Epithelial cell of umbilical artery (primary cell): ENCODE results near the gene NME3. TPM values are rescaled to one million over a fixed set of nuclear protein-coding genes. Genes with fewer than 3 reads are reported as not detected.

Experiments used
- total RNA-seq: library from RNA; depleted of rRNA; stranded (reverse); fragments of >200 nt; gene quantifications from 2 replicates; pipeline ENCODE4 v1.2.3, GENCODE V29; 2014

NME3 gene
- 80.9 and 93.5 TPM in 2 replicates for total RNA-seq

GRCh38 chr16:1771188-1771863 lies at the start of gene NME3:
NME3 (minus strand) TSS chr16:1771543; CDS start chr16:1771534, 9 bp downstream.

GRCh38 chr16:1793578-1794220 lies 22.4 kb upstream of the NME3 start, which contains the start of gene IGFALS:
IGFALS (minus strand) TSS chr16:1793705; CDS start chr16:1793652, 53 bp downstream.

GRCh38 chr16:1782408-1783264 lies 11.3 kb upstream of the NME3 start, which contains the start of the genes NUBP2 and SPSB3:
NUBP2 (plus strand) TSS chr16:1782960; CDS start chr16:1783021, 61 bp downstream.
SPSB3 (minus strand) TSS chr16:1782571; CDS start chr16:1781483, 1,088 bp downstream.

GRCh38 chr16:1772908-1773702 lies 1.8 kb upstream of the NME3 start, which contains the start of gene MRPS34:
MRPS34 (minus strand) TSS chr16:1773134; CDS start chr16:1773119, 15 bp downstream.

GRCh38 chr16:1772362-1772907 lies 1.1 kb upstream of the NME3 start, which contains the start of gene EME2:
EME2 (plus strand) TSS chr16:1772810; CDS start chr16:1773228, 418 bp downstream.

Other genes starting within 250 kb of the NME3 start
- gene TMEM204, start 237.9 kb downstream of the NME3 start, total RNA-seq: 15.0 and 36.7 TPM in 2 replicates
- 21.4 and 26.3 TPM in 2 replicates for gene IFT140, start 159.5 kb downstream of the NME3 start, total RNA-seq
- gene CRAMP1, start 159.2 kb downstream of the NME3 start, total RNA-seq: 5.5 and 6.4 TPM in 2 replicates
- 52.0 and 75.0 TPM in 2 replicates for gene JPT2, start 93.3 kb downstream of the NME3 start, total RNA-seq
- gene MAPK8IP3, start 65.3 kb downstream of the NME3 start, total RNA-seq: 23.4 and 26.4 TPM in 2 replicates
- 5.5 and 8.2 TPM in 2 replicates for gene EME2, start 1.3 kb upstream of the NME3 start, total RNA-seq
- gene MRPS34, start 1.6 kb upstream of the NME3 start, total RNA-seq: 88.3 and 95.2 TPM in 2 replicates
- 40.6 and 43.5 TPM in 2 replicates for gene SPSB3, start 11.0 kb upstream of the NME3 start, total RNA-seq
- 111 and 136 TPM in 2 replicates for gene NUBP2, start 11.4 kb upstream of the NME3 start, total RNA-seq
- not detected in 2 replicates for gene IGFALS, start 22.2 kb upstream of the NME3 start, total RNA-seq
- gene HAGH, start 55.3 kb upstream of the NME3 start, total RNA-seq: 78.4 and 81.5 TPM in 2 replicates
- gene FAHD1, start 55.7 kb upstream of the NME3 start, total RNA-seq: 126 and 137 TPM in 2 replicates
- gene MEIOB, start 100.6 kb upstream of the NME3 start, total RNA-seq: under 0.01 and 0.30 TPM in 2 replicates
- gene HS3ST6, start 146.9 kb upstream of the NME3 start, total RNA-seq: not detected in 2 replicates
- gene MSRB1, start 171.7 kb upstream of the NME3 start, total RNA-seq: 6.5 and 8.1 TPM in 2 replicates
- not detected in 2 replicates for gene RPL3L, start 183.1 kb upstream of the NME3 start, total RNA-seq
- gene NDUFB10, start 188.0 kb upstream of the NME3 start, total RNA-seq: 143 and 149 TPM in 2 replicates
- gene RPS2, start 193.3 kb upstream of the NME3 start, total RNA-seq: 1,321 and 2,704 TPM in 2 replicates
- gene RNF151, start 195.3 kb upstream of the NME3 start, total RNA-seq: not detected in 2 replicates
- 56.5 and 105 TPM in 2 replicates for gene TBL3, start 200.5 kb upstream of the NME3 start, total RNA-seq
- not detected in 2 replicates for gene NOXO1, start 209.9 kb upstream of the NME3 start, total RNA-seq
- gene GFER, start 212.7 kb upstream of the NME3 start, total RNA-seq: 18.7 and 20.1 TPM in 2 replicates
- gene SYNGR3, start 218.4 kb upstream of the NME3 start, total RNA-seq: 4.3 and 4.9 TPM in 2 replicates
- 18.1 and 18.2 TPM in 2 replicates for gene ZNF598, start 238.3 kb upstream of the NME3 start, total RNA-seq
- gene NPW, start 248.2 kb upstream of the NME3 start, total RNA-seq: 2.0 TPM in 1 of 2 replicates, not detected in the other